ENCODE measurements around the gene TIMM44.

DNA sequence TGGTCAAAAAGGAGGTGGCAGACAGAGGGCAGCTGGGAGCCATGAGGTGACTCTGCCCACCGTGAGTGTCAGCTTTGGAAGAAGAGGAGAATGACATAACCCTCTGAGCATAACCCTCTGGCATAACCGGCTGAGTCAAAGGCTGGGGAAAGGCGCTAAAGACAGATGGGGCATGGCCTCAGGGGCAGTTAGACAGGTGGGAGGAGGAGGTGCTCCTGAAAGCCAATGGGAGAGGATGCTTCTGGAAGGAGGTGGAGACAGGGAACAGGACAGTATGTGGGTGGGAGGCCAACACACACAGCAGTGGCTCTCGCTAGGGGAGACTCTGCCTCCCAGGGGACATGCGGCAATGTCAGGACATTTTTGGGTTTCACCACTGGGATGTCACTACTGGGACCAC lies 44.8 kb upstream of the TIMM44 start:
- TF ChIP-seq POLR2AphosphoS5 (IDR thresholded peaks at IDR 0.05; ENCODE audit: low read depth, low read length) = no peak
- no peak for TF ChIP-seq TAF1 (IDR thresholded peaks at IDR 0.05; ENCODE audit: borderline replicate concordance, insufficient read depth, low read length)
- TF ChIP-seq, protein P1, sequence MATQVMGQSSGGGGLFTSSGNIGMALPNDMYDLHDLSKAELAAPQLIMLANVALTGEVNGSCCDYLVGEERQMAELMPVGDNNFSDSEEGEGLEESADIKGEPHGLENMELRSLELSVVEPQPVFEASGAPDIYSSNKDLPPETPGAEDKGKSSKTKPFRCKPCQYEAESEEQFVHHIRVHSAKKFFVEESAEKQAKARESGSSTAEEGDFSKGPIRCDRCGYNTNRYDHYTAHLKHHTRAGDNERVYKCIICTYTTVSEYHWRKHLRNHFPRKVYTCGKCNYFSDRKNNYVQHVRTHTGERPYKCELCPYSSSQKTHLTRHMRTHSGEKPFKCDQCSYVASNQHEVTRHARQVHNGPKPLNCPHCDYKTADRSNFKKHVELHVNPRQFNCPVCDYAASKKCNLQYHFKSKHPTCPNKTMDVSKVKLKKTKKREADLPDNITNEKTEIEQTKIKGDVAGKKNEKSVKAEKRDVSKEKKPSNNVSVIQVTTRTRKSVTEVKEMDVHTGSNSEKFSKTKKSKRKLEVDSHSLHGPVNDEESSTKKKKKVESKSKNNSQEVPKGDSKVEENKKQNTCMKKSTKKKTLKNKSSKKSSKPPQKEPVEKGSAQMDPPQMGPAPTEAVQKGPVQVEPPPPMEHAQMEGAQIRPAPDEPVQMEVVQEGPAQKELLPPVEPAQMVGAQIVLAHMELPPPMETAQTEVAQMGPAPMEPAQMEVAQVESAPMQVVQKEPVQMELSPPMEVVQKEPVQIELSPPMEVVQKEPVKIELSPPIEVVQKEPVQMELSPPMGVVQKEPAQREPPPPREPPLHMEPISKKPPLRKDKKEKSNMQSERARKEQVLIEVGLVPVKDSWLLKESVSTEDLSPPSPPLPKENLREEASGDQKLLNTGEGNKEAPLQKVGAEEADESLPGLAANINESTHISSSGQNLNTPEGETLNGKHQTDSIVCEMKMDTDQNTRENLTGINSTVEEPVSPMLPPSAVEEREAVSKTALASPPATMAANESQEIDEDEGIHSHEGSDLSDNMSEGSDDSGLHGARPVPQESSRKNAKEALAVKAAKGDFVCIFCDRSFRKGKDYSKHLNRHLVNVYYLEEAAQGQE (IDR thresholded peaks at IDR 0.05; ENCODE audit: insufficient read depth in 1 of 2, low read depth in 2 of 2, low read length in 2 of 2) = no peak
- TF ChIP-seq SIN3A (IDR thresholded peaks at IDR 0.05; ENCODE audit: borderline replicate concordance, insufficient read depth, low read length) = no peak
- TF ChIP-seq FOXP2 (optimal IDR thresholded peaks at IDR 0.05; ENCODE audit: borderline replicate concordance, extremely low read depth, extremely low read length, insufficient read depth) = no peak
